HG03342 (cell line): ENCODE measurements around the gene CXCL9.
"Not testable (repeated sequence)": the region's sequence is repeated elsewhere in the genome, so short reads cannot be mapped to it uniquely, and the experiment has no call there.

ENCODE experiments used
- ATAC-seq: cut with Tn5 transposase; IDR thresholded peaks from one replicate; pipeline ENCODE4 v1.9.1; 2021; ENCODE audit warnings: mild to moderate bottlenecking, moderate library complexity; ENCODE audit not compliant: unreplicated experiment

CXCL9 gene

GRCh38 chr4:75963558-75963957 lies 43.8 kb downstream of the CXCL9 start:
- ATAC-seq = no peak

GRCh38 chr4:75962072-75962471 lies 45.2 kb downstream of the CXCL9 start:
- not testable (repeated sequence) for ATAC-seq

GRCh38 chr4:75958546-75958945 lies 48.8 kb downstream of the CXCL9 start:
- ATAC-seq = not testable (repeated sequence)

- not testable (repeated sequence) for ATAC-seq
These were observed 52.5 kb downstream of the CXCL9 start for GRCh38 chr4:75954811-75955210.

GRCh38 chr4:75953509-75953908 lies 53.8 kb downstream of the CXCL9 start:
- ATAC-seq = no peak
